ENCODE measurements around the gene DDX6. TPM values are rescaled to one million over a fixed set of nuclear protein-coding genes. Genes with fewer than 3 reads are reported as not detected.
"Not testable (repeated sequence)": the region's sequence is repeated elsewhere in the genome, so short reads cannot be mapped to it uniquely, and the experiment has no call there.

Gene DDX6
- total RNA-seq, 1 donor from 2014 or later = 110 TPM

DNA sequence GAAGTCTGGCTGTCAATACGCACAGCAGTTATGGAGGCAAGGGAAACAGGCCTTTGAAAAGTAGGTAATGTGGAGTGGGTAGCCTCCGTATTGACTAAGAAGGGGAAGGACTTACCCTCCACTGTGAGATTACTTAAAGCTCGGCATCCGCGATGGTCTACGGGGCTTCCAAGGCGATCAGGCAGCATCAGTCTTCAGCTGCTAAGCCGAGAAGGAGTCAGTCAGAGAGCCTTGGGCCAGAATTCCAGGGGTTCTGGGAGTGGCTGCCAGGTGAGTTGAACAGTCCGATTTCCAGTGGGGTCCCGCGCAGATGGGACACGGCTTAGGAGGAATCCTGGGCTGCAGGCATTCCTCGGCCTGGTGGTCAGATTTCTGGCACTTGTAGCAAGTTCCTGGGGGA lies 70.9 kb downstream of the DDX6 start:
- H3K27ac Mint-ChIP-seq; H3K9me3 Mint-ChIP-seq; H3K4me1 Mint-ChIP-seq (ENCODE audit: low read depth); intact Hi-C loops (cut with micrococcal nuclease); H3K4me3 Mint-ChIP-seq; H3K27me3 Mint-ChIP-seq (ENCODE audit: insufficient read depth); H3K36me3 Mint-ChIP-seq (ENCODE audit: low read depth); DNase-seq (ENCODE audit: low spot score): not testable (repeated sequence)

DNA sequence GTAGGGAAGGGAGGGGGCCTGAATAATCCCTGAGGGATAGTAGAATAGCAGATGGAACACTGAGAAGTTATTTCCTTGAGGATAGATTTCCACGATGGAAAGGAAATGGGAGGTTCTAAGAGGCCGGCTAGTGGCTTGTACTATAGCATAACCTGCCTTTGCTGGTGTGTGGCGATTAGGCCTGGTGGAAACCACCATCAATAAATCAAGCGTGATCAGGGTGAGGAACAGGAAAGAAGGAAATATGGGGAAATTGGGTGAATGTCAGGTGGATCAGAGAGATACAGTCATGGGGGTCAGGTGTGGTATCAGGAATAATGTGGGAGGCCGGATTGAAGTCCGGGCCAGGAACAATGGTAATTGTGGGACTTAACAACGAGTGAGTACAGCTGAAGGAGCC lies 72.4 kb downstream of the DDX6 start:
- H3K36me3 Mint-ChIP-seq (ENCODE audit: low read depth); H3K9me3 Mint-ChIP-seq; H3K4me3 Mint-ChIP-seq; H3K27ac Mint-ChIP-seq; H3K27me3 Mint-ChIP-seq (ENCODE audit: insufficient read depth); H3K4me1 Mint-ChIP-seq (ENCODE audit: low read depth); DNase-seq (ENCODE audit: low spot score); intact Hi-C loops (cut with micrococcal nuclease): not testable (repeated sequence)

GRCh38 chr11:118717733-118718132 lies 73.2 kb downstream of the DDX6 start:
- H3K4me1 Mint-ChIP-seq (ENCODE audit: low read depth); H3K27ac Mint-ChIP-seq; H3K36me3 Mint-ChIP-seq (ENCODE audit: low read depth); H3K27me3 Mint-ChIP-seq (ENCODE audit: insufficient read depth); H3K4me3 Mint-ChIP-seq; intact Hi-C loops (cut with micrococcal nuclease); DNase-seq (ENCODE audit: low spot score); H3K9me3 Mint-ChIP-seq: not testable (repeated sequence)

- H3K4me3 Mint-ChIP-seq; H3K27me3 Mint-ChIP-seq (ENCODE audit: insufficient read depth); DNase-seq (ENCODE audit: low spot score); H3K27ac Mint-ChIP-seq; H3K36me3 Mint-ChIP-seq (ENCODE audit: low read depth); H3K4me1 Mint-ChIP-seq (ENCODE audit: low read depth); intact Hi-C loops (cut with micrococcal nuclease); H3K9me3 Mint-ChIP-seq: not testable (repeated sequence)
Measured at GRCh38 chr11:118717221-118717620, 73.7 kb downstream of the DDX6 start.

GRCh38 chr11:118715837-118716260 lies 75.1 kb downstream of the DDX6 start:
- H3K4me1 Mint-ChIP-seq (ENCODE audit: low read depth) = no peaks in the 10 kb centered on the region
- H3K36me3 Mint-ChIP-seq (ENCODE audit: low read depth) = no peaks in the 10 kb centered on the region
- no peaks in the 10 kb centered on the region for H3K9me3 Mint-ChIP-seq
- no peak overlapping the region for H3K4me3 Mint-ChIP-seq
- H3K27ac Mint-ChIP-seq = no peak overlapping the region
- no peak for DNase-seq (ENCODE audit: low spot score)
- intact Hi-C loops (cut with micrococcal nuclease) = no loop called here
- peaks cover 4% of the 10 kb centered on the region for H3K27me3 Mint-ChIP-seq (ENCODE audit: insufficient read depth)

- Mint-ChIP-seq H3K36me3 (ENCODE audit: low read depth) (no peaks in the 10 kb centered on the region), H3K9me3 (no peaks in the 10 kb centered on the region), H3K4me1 (ENCODE audit: low read depth) (no peaks in the 10 kb centered on the region), H3K27me3 (ENCODE audit: insufficient read depth) (peaks cover 4% of the 10 kb centered on the region), H3K4me3 (no peak overlapping the region), H3K27ac (no peak overlapping the region)
- intact Hi-C loops (cut with micrococcal nuclease) = no loop called here
- no peak for DNase-seq (ENCODE audit: low spot score)
Measured at GRCh38 chr11:118715245-118715831, 75.6 kb downstream of the DDX6 start.

DNA sequence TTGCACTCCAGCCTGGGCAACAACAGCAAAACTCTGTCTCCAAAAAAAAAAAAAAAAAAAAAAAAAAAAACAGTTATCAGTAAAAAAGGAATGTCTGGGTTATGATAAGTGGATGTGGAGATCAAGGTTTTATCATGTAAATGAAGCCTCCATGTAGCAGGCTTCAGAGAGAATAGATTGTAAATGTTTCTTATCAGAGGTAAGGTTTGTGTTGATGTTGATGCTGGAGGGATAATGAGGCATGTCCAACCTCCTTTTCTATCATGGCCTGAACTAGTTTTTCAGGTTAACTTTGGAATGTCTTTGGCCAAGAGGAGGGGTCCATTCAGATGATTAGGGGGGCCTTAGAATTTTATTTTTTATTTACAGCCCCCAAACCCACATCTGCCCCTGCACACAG lies 76.1 kb downstream of the DDX6 start:
- no peak for DNase-seq (ENCODE audit: low spot score)
- H3K36me3 Mint-ChIP-seq (ENCODE audit: low read depth) = no peaks in the 10 kb centered on the region
- no peak overlapping the region for H3K4me3 Mint-ChIP-seq
- intact Hi-C loops (cut with micrococcal nuclease) = no loop called here
- peaks cover 3% of the 10 kb centered on the region for H3K27me3 Mint-ChIP-seq (ENCODE audit: insufficient read depth)
- no peak overlapping the region for H3K27ac Mint-ChIP-seq
- no peaks in the 10 kb centered on the region for H3K4me1 Mint-ChIP-seq (ENCODE audit: low read depth)
- no peaks in the 10 kb centered on the region for H3K9me3 Mint-ChIP-seq

GRCh38 chr11:118714416-118714815 lies 76.5 kb downstream of the DDX6 start:
- H3K27ac Mint-ChIP-seq; H3K9me3 Mint-ChIP-seq; H3K4me1 Mint-ChIP-seq (ENCODE audit: low read depth); H3K27me3 Mint-ChIP-seq (ENCODE audit: insufficient read depth); DNase-seq (ENCODE audit: low spot score); H3K4me3 Mint-ChIP-seq; H3K36me3 Mint-ChIP-seq (ENCODE audit: low read depth); intact Hi-C loops (cut with micrococcal nuclease): not testable (repeated sequence)

DNA sequence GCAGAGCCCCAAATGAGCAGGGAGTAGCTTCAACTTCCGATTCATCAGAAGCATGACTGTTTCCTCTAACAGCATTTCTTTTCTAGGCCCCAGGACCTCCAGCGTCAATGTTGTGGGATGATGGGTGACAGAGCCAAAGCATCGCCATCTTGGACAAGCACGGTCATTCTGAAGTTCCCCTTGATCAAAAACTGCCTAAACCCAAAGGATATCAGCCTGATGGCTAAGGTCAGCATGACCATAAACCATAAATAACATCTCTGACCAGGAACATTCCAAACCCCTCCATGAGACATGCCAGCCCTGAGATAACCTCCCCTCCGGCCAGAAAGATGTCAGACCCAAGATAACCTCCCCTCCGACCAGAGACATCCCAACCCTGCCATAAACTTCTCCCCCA lies 82.7 kb downstream of the DDX6 start:
- Mint-ChIP-seq H3K4me1 (ENCODE audit: low read depth) (peaks cover 5% of the 10 kb centered on the region), H3K9me3 (no peaks in the 10 kb centered on the region), H3K27me3 (ENCODE audit: insufficient read depth) (peaks cover 15% of the 10 kb centered on the region), H3K4me3 (no peak overlapping the region), H3K27ac (no peak overlapping the region), H3K36me3 (ENCODE audit: low read depth) (no peaks in the 10 kb centered on the region)
- no peak for DNase-seq (ENCODE audit: low spot score)
- intact Hi-C loops (cut with micrococcal nuclease) = no loop called here

GRCh38 chr11:118706546-118706825 lies 84.5 kb downstream of the DDX6 start:
- Mint-ChIP-seq H3K36me3 (ENCODE audit: low read depth) (no peaks in the 10 kb centered on the region), H3K9me3 (no peaks in the 10 kb centered on the region), H3K4me3 (no peak overlapping the region), H3K27me3 (ENCODE audit: insufficient read depth) (peaks cover 15% of the 10 kb centered on the region), H3K4me1 (ENCODE audit: low read depth) (peaks cover 5% of the 10 kb centered on the region), H3K27ac (no peak overlapping the region)
- intact Hi-C loops (cut with micrococcal nuclease) = no loop called here
- no peak for DNase-seq (ENCODE audit: low spot score)

DNA sequence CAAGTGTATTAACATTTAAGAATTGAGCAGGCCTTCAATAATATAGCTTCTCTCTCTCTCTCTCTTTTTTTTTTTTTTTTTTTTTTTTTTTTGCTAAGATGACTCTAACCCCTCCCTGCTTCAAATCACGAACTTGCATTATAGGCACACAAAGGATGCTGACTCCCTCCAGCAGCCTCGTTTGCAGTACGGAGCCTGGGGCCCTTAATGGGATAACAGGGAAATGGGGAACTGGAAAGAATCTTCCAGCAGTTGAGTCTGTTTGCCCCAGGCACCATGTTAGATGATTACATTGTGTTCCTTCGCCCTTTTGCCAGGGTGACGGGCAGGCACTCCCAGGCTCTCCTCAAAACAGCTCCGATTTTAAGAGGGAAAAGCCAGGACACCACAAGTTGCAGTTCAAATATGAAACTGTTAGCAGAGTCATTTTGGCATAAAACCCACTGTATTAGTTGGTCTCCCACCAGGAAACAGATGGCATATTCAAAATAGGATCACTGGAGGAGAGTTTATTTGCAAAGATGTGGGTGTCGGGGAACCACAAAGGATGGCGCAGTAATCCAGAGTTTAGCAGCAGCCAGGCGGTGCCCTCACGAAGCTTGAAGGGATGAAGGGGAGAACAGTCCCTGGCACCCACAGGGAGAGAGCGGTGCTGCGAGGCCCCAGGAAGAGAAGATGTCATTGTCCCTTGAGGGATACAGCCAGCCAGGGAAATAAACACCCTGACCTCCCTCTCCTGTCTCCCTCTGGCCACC lies 85.0 kb downstream of the DDX6 start:
- H3K4me1 Mint-ChIP-seq (ENCODE audit: low read depth) = peaks cover 5% of the 10 kb centered on the region
- H3K9me3 Mint-ChIP-seq = no peaks in the 10 kb centered on the region
- no peak overlapping the region for H3K4me3 Mint-ChIP-seq
- H3K27me3 Mint-ChIP-seq (ENCODE audit: insufficient read depth) = peaks cover 15% of the 10 kb centered on the region
- DNase-seq (ENCODE audit: low spot score) = no peak
- no peak overlapping the region for H3K27ac Mint-ChIP-seq
- intact Hi-C loops (cut with micrococcal nuclease) = no loop called here
- H3K36me3 Mint-ChIP-seq (ENCODE audit: low read depth) = no peaks in the 10 kb centered on the region

DNA sequence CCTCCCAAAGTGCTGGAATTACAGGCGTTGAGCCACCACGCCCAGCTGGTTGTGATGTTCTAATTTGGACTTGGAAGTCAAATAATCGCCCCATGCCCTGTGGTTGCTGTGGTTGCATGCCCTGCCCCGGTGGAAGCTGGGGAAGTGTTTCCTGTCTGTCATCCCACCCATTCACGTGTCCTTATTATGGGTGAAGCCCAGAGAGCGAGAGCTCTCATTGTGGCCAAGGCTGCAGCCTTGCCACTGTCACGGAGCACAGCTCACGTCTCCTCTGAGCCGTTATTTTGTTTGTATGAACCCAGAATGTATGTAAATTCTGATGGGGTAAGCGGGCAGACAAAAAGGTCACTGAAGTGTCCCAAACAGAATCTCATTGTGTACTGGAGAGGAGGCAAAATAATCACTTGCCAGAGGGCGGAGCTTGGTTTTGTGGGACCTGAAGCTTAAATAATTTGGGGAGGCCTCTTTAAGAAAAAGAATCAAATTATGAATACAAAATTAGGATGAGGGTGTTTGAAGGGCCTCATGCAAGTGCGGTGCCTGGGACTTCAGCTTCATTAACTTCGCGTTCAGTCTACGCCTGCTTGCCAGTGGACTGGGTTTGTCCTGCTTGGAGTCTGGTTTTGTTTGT lies 85.7 kb downstream of the DDX6 start:
- intact Hi-C loops (cut with micrococcal nuclease) = no loop called here
- no peaks in the 10 kb centered on the region for H3K36me3 Mint-ChIP-seq (ENCODE audit: low read depth)
- DNase-seq (ENCODE audit: low spot score) = no peak
- no peak overlapping the region for H3K27ac Mint-ChIP-seq
- H3K9me3 Mint-ChIP-seq = peaks cover 3% of the 10 kb centered on the region
- no peak overlapping the region for H3K4me3 Mint-ChIP-seq
- peaks cover 5% of the 10 kb centered on the region for H3K4me1 Mint-ChIP-seq (ENCODE audit: low read depth)
- peaks cover 15% of the 10 kb centered on the region for H3K27me3 Mint-ChIP-seq (ENCODE audit: insufficient read depth)

- Mint-ChIP-seq H3K36me3 (ENCODE audit: low read depth) (no peaks in the 10 kb centered on the region), H3K27ac (no peak overlapping the region), H3K4me1 (ENCODE audit: low read depth) (peaks cover 5% of the 10 kb centered on the region), H3K9me3 (peaks cover 4% of the 10 kb centered on the region), H3K4me3 (no peak overlapping the region), H3K27me3 (ENCODE audit: insufficient read depth) (peaks cover 15% of the 10 kb centered on the region)
- intact Hi-C loops (cut with micrococcal nuclease) = no loop called here
- no peak for DNase-seq (ENCODE audit: low spot score)
Measured at GRCh38 chr11:118703563-118704106, 87.3 kb downstream of the DDX6 start.
